ENCODE measurements around the gene NXPE1.
A peak's percentile ranks its signal among the peaks of the same experiment; 100 is the strongest.

DNA sequence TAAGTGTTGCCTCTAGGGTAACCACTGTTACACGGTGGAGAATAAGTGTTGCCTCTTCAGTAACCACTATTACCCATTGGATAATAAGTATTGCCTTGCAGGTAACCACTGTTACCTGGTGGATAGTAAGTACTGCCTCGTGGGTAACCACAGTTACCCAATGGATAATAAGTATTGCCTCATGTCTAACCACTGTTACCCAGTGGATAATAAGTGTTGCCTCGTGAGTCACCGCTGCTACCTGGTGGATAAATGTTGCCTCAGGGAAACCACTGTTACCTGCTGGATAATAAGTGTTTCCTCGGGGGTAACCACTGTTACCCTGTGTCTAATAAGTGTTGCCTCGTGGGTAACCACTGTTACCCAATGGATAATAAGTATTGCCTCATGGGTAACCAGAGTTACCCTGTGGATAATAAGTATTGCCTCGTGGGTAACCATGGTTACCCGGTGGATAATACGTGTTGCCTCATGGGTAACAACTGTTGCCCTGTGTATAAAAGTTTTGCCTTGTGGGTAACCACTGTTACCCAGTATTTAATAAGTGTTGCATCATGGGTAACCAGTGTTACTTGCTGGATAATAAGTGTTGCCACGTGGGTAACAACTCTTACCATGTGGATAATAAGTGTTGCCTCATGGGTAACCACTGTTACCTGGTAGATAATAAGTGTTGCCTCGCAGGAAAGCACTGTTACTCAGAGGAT is 48.2 kb upstream of the NXPE1 start:
- TF ChIP-seq POLR2A (IDR thresholded peaks at IDR 0.05; ENCODE audit: low read depth, low read length) = no peak
- no peak for TF ChIP-seq TAF1 (IDR thresholded peaks at IDR 0.05; ENCODE audit: low read depth, low read length)
- peak; percentile 53; the same call in 1 of the 2 replicates for TF ChIP-seq POLR2AphosphoS5 (IDR thresholded peaks at IDR 0.05; ENCODE audit: low read depth, low read length)
- TF ChIP-seq POU2F2 (IDR thresholded peaks at IDR 0.05; ENCODE audit: low read depth, low read length) = peak; percentile 66

Measured in GM12891 (cell line).